Astrocyte of the spinal cord (primary cell): ENCODE results near the gene IKZF3.
"Not testable (repeated sequence)": the region's sequence is repeated elsewhere in the genome, so short reads cannot be mapped to it uniquely, and the experiment has no call there.

ENCODE experiments used
- DNase-seq: peaks from one replicate; pipeline ENCODE4 v3.0.0; 2011; ENCODE audit warnings: low read depth, low spot score
- H3K4me3 ChIP-seq: 2 replicates; pipeline ENCODE4 v1.5.1; 2011; ENCODE audit warnings: low read depth, mild to moderate bottlenecking, low read length, moderate library complexity
- CTCF ChIP-seq: IDR thresholded peaks from 2 replicates; pipeline ENCODE4 v1.5.1; 2012; ENCODE audit warnings: low read depth, mild to moderate bottlenecking, low read length, inconsistent platforms
- in situ Hi-C: cut with HindIII; loops from 2 replicates; pipeline ENCODE4 v1.10.0; 2017; ENCODE audit warnings: low sequenced_read_pairs

Gene IKZF3

GRCh38 chr17:39854909-39855308 is 9.2 kb downstream of the IKZF3 start:
- DNase-seq: no peak
- no peak overlapping the region for H3K4me3 ChIP-seq
- TF ChIP-seq CTCF: no peak
- in situ Hi-C loops: no loop called here

- in situ Hi-C loops: no loop called here
- TF ChIP-seq CTCF: no peak
- no peak for DNase-seq
- H3K4me3 ChIP-seq: no peak overlapping the region
Observed at GRCh38 chr17:39852239-39852638, 11.9 kb downstream of the IKZF3 start.

DNA sequence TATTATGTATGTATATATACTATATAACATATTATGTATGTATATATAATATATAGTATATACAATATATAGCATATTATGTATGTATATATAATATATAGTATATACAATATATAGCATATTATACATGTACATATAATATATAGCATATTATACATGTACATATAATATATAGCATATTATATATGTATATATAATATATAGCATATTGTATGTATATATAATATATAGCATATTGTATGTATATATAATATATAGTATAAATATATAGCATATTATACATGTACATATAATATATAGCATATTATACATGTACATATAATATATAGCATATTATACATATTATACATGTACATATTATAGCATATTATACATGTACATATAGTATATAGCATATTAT is 13.9 kb downstream of the IKZF3 start:
- in situ Hi-C loops, H3K4me3 ChIP-seq: not testable (repeated sequence)

GRCh38 chr17:39848600-39848999 is 15.5 kb downstream of the IKZF3 start:
- H3K4me3 ChIP-seq: no peak overlapping the region
- TF ChIP-seq CTCF: no peak
- DNase-seq: no peak
- in situ Hi-C loops: no loop called here

More for the DNA sequence above, 13.9 kb downstream of the IKZF3 start:
- DNase-seq: not testable (repeated sequence)

GRCh38 chr17:39846205-39846604 is 17.9 kb downstream of the IKZF3 start:
- no peak for DNase-seq
- H3K4me3 ChIP-seq: no peak overlapping the region
- in situ Hi-C loops: no loop called here
- no peak for TF ChIP-seq CTCF

DNA sequence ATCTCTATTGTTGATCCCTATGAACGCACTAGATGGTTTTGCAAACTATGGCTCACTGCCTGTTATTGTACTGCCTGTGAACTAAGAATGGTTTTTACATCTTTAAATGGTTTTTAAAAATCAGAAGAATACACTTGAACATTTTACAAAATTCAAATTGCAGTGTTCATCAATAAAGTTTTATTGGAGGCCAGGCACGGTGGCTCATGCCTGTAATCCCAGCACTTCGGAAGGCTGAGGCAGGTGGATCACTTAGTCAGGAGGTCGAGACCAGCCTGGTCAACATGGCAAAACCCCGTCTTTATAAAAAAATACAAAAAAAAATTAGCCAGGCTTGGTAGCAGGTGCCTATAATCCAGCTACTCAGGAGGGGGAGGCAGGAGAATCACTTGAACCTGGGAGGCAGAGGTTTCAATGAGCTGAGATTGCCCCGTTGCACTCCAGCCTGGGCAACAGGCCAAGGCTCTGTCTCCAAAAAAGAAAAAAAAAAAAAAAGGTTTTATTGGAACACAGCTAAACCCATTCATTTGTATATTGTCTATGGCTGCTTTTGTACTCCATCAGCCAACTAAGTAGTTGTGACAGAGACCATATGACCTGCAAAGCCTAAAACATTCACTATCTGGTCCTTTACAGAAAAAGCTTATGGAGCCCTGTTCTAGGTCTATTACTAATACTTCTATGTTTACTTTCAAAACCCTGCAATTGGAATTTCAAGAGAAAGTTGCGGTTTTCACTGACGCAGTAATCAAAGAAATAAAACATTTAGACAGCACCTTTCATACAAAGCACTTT is 18.9 kb downstream of the IKZF3 start:
- no peak overlapping the region for H3K4me3 ChIP-seq
- no peak for TF ChIP-seq CTCF
- in situ Hi-C loops: no loop called here
- no peak for DNase-seq

GRCh38 chr17:39841134-39841683 is 22.9 kb downstream of the IKZF3 start:
- H3K4me3 ChIP-seq: no peak overlapping the region
- DNase-seq: no peak
- no peak for TF ChIP-seq CTCF
- in situ Hi-C loops: no loop called here
